H9 (cell line): ENCODE measurements around the gene SHANK3. TPM values are rescaled to one million over a fixed set of nuclear protein-coding genes. Genes with fewer than 3 reads are reported as not detected.

Source experiments
- DNase-seq: peaks from one replicate; pipeline ENCODE4 v3.0.0-alpha.2; 2017
- H2AFZ ChIP-seq: one replicate; pipeline ENCODE4 v1.6.1; 2013; ENCODE audit warnings: mild to moderate bottlenecking, low read length, control low read depth, moderate library complexity
- H2AK5ac ChIP-seq: 2 replicates; pipeline ENCODE4 v1.6.1; 2013; ENCODE audit warnings: low read length, control low read depth, mixed read lengths; ENCODE audit not compliant: insufficient read length
- H2BK120ac ChIP-seq: one replicate; pipeline ENCODE4 v1.6.1; 2013; ENCODE audit warnings: low read depth, mild to moderate bottlenecking, low read length, control low read depth, inconsistent platforms; ENCODE audit not compliant: poor library complexity, severe bottlenecking
- H2BK12ac ChIP-seq: 2 replicates; pipeline ENCODE4 v1.6.1; 2013; ENCODE audit warnings: low read length, control low read depth, mixed read lengths, low read depth; ENCODE audit not compliant: insufficient read length
- H2BK15ac ChIP-seq: 2 replicates; pipeline ENCODE4 v1.6.1; 2013; ENCODE audit warnings: low read depth, low read length, control low read depth
- H2BK20ac ChIP-seq: one replicate; pipeline ENCODE4 v1.6.1; 2013; ENCODE audit warnings: low read depth, mild to moderate bottlenecking, low read length, control low read depth, inconsistent platforms; ENCODE audit not compliant: poor library complexity, severe bottlenecking
- H2BK5ac ChIP-seq: 2 replicates; pipeline ENCODE4 v1.6.1; 2013; ENCODE audit warnings: low read length, control low read depth, mixed read lengths; ENCODE audit not compliant: insufficient read length
- H3K14ac ChIP-seq: 2 replicates; pipeline ENCODE4 v1.6.1; 2013; ENCODE audit warnings: low read length, control low read depth; ENCODE audit not compliant: insufficient read depth
- H3K18ac ChIP-seq: 2 replicates; pipeline ENCODE4 v1.6.1; 2013; ENCODE audit warnings: low read depth, mild to moderate bottlenecking, mixed read lengths, low read length, control low read depth; ENCODE audit not compliant: insufficient read length
- H3K23ac ChIP-seq: 2 replicates; pipeline ENCODE4 v1.6.1; 2013; ENCODE audit warnings: low read length, control low read depth, mixed read lengths, low read depth; ENCODE audit not compliant: insufficient read length
- H3K23me2 ChIP-seq: 2 replicates; pipeline ENCODE4 v1.6.1; 2013; ENCODE audit warnings: low read depth, mild to moderate bottlenecking, mixed read lengths, low read length, control low read depth; ENCODE audit not compliant: insufficient read length, poor library complexity, severe bottlenecking
- H3K27ac ChIP-seq: 2 replicates; pipeline ENCODE4 v1.5.1; 2013; ENCODE audit warnings: low read length, control low read depth, mixed read lengths, low read depth; ENCODE audit not compliant: insufficient read length
- H3K27me3 ChIP-seq: 2 replicates; pipeline ENCODE4 v1.6.1; 2013; ENCODE audit warnings: low read length, control low read depth, inconsistent platforms; ENCODE audit not compliant: insufficient read depth
- H3K4ac ChIP-seq: 2 replicates; pipeline ENCODE4 v1.6.1; 2013; ENCODE audit warnings: low read depth, mild to moderate bottlenecking, control low read depth, inconsistent platforms, low read length, moderate library complexity
- H3K4me1 ChIP-seq: 2 replicates; pipeline ENCODE4 v1.6.1; 2013; ENCODE audit warnings: low read length, control low read depth, inconsistent platforms; ENCODE audit not compliant: insufficient read depth
- H3K4me2 ChIP-seq: 2 replicates; pipeline ENCODE4 v1.6.1; 2013; ENCODE audit warnings: low read length, control low read depth, mixed read lengths; ENCODE audit not compliant: insufficient read length, insufficient read depth
- H3K56ac ChIP-seq: 2 replicates; pipeline ENCODE4 v1.6.1; 2013; ENCODE audit warnings: low read depth, mild to moderate bottlenecking, mixed read lengths, low read length, control low read depth; ENCODE audit not compliant: insufficient read length
- H3K79me1 ChIP-seq: 2 replicates; pipeline ENCODE4 v1.6.1; 2013; ENCODE audit warnings: low read depth, mild to moderate bottlenecking, moderate library complexity, low read length, control low read depth, inconsistent platforms; ENCODE audit not compliant: insufficient read depth, poor library complexity, severe bottlenecking
- H3K79me2 ChIP-seq: 2 replicates; pipeline ENCODE4 v1.6.1; 2013; ENCODE audit warnings: low read length, control low read depth, inconsistent platforms; ENCODE audit not compliant: insufficient read depth
- H3K9ac ChIP-seq: 2 replicates; pipeline ENCODE4 v1.6.1; 2013; ENCODE audit warnings: low read length, control low read depth, mixed read lengths; ENCODE audit not compliant: insufficient read length; ENCODE audit errors: extremely low read depth
- H3K9me3 ChIP-seq: one replicate; pipeline ENCODE4 v1.6.1; 2013; ENCODE audit warnings: low read depth, low read length, inconsistent platforms; ENCODE audit not compliant: control insufficient read depth
- H3T11ph ChIP-seq: one replicate; pipeline ENCODE4 v1.6.1; 2013; ENCODE audit warnings: mild to moderate bottlenecking, low read length, control low read depth, inconsistent platforms
- H4K20me1 ChIP-seq: one replicate; pipeline ENCODE4 v1.6.1; 2013; ENCODE audit not compliant: control insufficient read depth, insufficient read length, insufficient read depth
- H4K5ac ChIP-seq: 2 replicates; pipeline ENCODE4 v1.6.1; 2013; ENCODE audit warnings: low read depth, mild to moderate bottlenecking, mixed read lengths, low read length, control low read depth; ENCODE audit not compliant: insufficient read length
- H4K8ac ChIP-seq: replicated peaks from 2 replicates; pipeline ENCODE4 v1.6.1; 2013; ENCODE audit warnings: low read length, control low read depth, mixed read lengths, low read depth; ENCODE audit not compliant: insufficient read length
- H4K91ac ChIP-seq: 2 replicates; pipeline ENCODE4 v1.6.1; 2013; ENCODE audit warnings: low read depth, mild to moderate bottlenecking, moderate library complexity, mixed read lengths, low read length, control low read depth; ENCODE audit not compliant: insufficient read length
- H3K27ac Mint-ChIP-seq, 3 experiments: 2 replicates in 2 of 3; 3 replicates in 1 of 3; pipeline ENCODE4 v1.8.0; 2020 to 2021; ENCODE audit warnings: mixed read lengths in 3 of 3, mild to moderate bottlenecking in 1 of 3, moderate library complexity in 1 of 3
- H3K27me3 Mint-ChIP-seq: 2 replicates; pipeline ENCODE4 v1.8.0; 2021; ENCODE audit warnings: low read depth, mild to moderate bottlenecking, moderate library complexity, mixed read lengths
- H3K36me3 Mint-ChIP-seq, 3 experiments: 2 replicates in 2 of 3; 3 replicates in 1 of 3; pipeline ENCODE4 v1.8.0; 2020 to 2021; ENCODE audit warnings: low read depth in 3 of 3, mixed read lengths in 3 of 3; ENCODE audit not compliant: insufficient read depth in 1 of 3
- H3K4me1 Mint-ChIP-seq, 2 experiments: 2 replicates each; pipeline ENCODE4 v1.8.0; 2020; ENCODE audit warnings: mixed read lengths in 2 of 2
- H3K4me3 Mint-ChIP-seq, 2 experiments: 2 replicates in 1 of 2; 3 replicates in 1 of 2; pipeline ENCODE4 v1.8.0; 2020 to 2021; ENCODE audit warnings: mild to moderate bottlenecking in 2 of 2, mixed read lengths in 2 of 2, moderate library complexity in 1 of 2
- H3K9me3 Mint-ChIP-seq, 2 experiments: 2 replicates in 1 of 2; 3 replicates in 1 of 2; pipeline ENCODE4 v1.8.0; 2020; ENCODE audit warnings: mild to moderate bottlenecking in 2 of 2, mixed read lengths in 2 of 2, moderate library complexity in 1 of 2
- WGBS: extraction: QIAGEN DNeasy Blood & Tissue Kit; methylation state at CpG from one replicate; pipeline ENCODE4 v1.1.7; 2013; ENCODE audit warnings: missing lambda C conversion rate, low lambda C conversion rate, mixed read lengths; ENCODE audit not compliant: insufficient read length; ENCODE audit errors: extremely low coverage; 5-methylcytosine and 5-hydroxymethylcytosine counted together
- total RNA-seq: library from RNA; stranded (reverse); gene quantifications from 2 replicates; pipeline ENCODE4 v1.2.1, GENCODE V29; 2021
- TF ChIP-seq, protein P1 (sequence below): fragments of 200-600 bp; sonication (generic); conservative IDR thresholded peaks from 3 replicates; pipeline ENCODE4 v1.8.0; 2021; ENCODE audit warnings: antibody characterized with exemption, mild to moderate bottlenecking

The SHANK3 gene
- total RNA-seq, 1 experiment from 2014 or later = 8.7 TPM

DNA sequence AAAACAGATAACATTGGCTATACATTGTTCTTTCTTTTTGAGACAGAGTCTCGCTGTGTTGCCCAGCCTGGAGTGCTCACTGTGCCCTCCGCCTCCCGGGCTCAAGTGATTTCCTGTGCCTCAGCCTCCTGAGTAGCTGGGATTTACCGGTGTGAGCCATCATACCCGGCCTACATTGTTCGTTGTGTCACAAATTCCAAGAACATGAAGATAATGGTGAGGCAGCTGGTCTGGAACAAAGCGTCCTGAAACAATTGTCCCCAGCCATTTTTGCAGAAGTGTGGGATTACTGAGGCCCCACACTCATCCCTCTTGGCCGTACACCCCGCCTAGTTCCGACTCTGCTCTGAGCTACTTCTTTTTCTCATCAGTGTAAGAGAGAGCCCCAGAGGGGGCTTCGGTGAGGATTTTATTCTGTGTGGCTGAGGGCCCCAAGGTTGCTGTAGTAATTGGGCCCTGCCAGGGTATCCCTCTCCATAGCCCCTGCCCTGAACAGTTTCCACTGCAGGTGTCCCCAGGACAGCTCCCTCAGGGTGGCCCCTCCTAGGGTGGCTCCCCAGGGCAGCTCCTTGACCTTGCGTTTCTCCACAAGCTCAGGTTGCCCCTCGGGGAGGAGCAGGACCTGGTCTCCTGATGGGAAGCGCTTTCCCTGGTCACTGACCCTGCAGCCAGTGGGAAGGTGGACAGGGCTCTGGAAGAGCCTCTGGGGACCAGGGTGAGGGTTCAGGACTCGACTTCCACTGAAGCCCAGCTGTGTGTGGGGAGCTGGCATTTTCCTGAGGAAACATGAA, 31.6 kb upstream of the SHANK3 start:
- Histone ChIP-seq H2AK5ac (no peak overlapping the region), H3K23ac (no peak overlapping the region), H3K79me1 (no peaks in the 10 kb centered on the region), H2AFZ (no peak overlapping the region), H3K14ac (no peak overlapping the region), H3K4me1 (peaks cover 5% of the 10 kb centered on the region; the same call in 1 of the 2 replicates), H3K4ac (no peak overlapping the region), H3K56ac (no peak overlapping the region), H3T11ph (no peak overlapping the region), H2BK120ac (no peak overlapping the region), H3K9me3 (no peaks in the 10 kb centered on the region), H3K18ac (peak overlapping the region; percentile 81), H4K8ac (no peak overlapping the region), H2BK5ac (no peak overlapping the region), H2BK15ac (no peak overlapping the region), H4K20me1 (no peaks in the 10 kb centered on the region), H3K4me2 (peak overlapping the region; percentile 18), H3K27ac (no peak overlapping the region), H3K9ac (no peak overlapping the region), H3K23me2 (no peaks in the 10 kb centered on the region), H3K27me3 (peaks cover 13% of the 10 kb centered on the region; the same call in 1 of the 2 replicates), H4K5ac (no peak overlapping the region), H2BK12ac (no peak overlapping the region), H4K91ac (no peak overlapping the region), H3K79me2 (no peaks in the 10 kb centered on the region), H2BK20ac (no peak overlapping the region)
- no peaks in the 10 kb centered on the region; a peak in 1 of 7 replicates for H3K36me3 Mint-ChIP-seq
- H3K4me3 Mint-ChIP-seq = peak overlapping the region in 1 of 2 experiments; percentile 33; a peak in 1 of 5 replicates
- no peak overlapping the region; a peak in 1 of 7 replicates for H3K27ac Mint-ChIP-seq
- peaks cover 11% of the 10 kb centered on the region for H3K27me3 Mint-ChIP-seq
- peaks cover 0 to 2% of the 10 kb centered on the region in 2 experiments; a peak in 4 of 5 replicates for H3K9me3 Mint-ChIP-seq
- TF ChIP-seq, protein P1, sequence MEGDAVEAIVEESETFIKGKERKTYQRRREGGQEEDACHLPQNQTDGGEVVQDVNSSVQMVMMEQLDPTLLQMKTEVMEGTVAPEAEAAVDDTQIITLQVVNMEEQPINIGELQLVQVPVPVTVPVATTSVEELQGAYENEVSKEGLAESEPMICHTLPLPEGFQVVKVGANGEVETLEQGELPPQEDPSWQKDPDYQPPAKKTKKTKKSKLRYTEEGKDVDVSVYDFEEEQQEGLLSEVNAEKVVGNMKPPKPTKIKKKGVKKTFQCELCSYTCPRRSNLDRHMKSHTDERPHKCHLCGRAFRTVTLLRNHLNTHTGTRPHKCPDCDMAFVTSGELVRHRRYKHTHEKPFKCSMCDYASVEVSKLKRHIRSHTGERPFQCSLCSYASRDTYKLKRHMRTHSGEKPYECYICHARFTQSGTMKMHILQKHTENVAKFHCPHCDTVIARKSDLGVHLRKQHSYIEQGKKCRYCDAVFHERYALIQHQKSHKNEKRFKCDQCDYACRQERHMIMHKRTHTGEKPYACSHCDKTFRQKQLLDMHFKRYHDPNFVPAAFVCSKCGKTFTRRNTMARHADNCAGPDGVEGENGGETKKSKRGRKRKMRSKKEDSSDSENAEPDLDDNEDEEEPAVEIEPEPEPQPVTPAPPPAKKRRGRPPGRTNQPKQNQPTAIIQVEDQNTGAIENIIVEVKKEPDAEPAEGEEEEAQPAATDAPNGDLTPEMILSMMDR = no peak
- peaks cover 27 to 29% of the 10 kb centered on the region in 2 experiments for H3K4me1 Mint-ChIP-seq
- WGBS = no CpG with 5 or more reads among the region's 15 CpGs
- DNase-seq = no peak
